Activated CD8-positive, alpha-beta memory T cell treated with anti-CD3 and anti-CD28 coated beads, Interleukin-2, amount 50 U/mL, for 24 hours (primary cell): ENCODE data around the gene FAM43B.
"Not testable (repeated sequence)": the region's sequence is repeated elsewhere in the genome, so short reads cannot be mapped to it uniquely, and the experiment has no call there.

Experiments used
- DNase-seq: peaks from one replicate; pipeline ENCODE4 v3.0.0-alpha.2; 2020; ENCODE audit errors: extremely low read depth

FAM43B gene, protein sequence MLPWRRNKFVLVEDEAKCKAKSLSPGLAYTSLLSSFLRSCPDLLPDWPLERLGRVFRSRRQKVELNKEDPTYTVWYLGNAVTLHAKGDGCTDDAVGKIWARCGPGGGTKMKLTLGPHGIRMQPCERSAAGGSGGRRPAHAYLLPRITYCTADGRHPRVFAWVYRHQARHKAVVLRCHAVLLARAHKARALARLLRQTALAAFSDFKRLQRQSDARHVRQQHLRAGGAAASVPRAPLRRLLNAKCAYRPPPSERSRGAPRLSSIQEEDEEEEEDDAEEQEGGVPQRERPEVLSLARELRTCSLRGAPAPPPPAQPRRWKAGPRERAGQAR

GRCh38 chr1:20551945-20552727, at the start of gene FAM43B:
FAM43B (plus strand) TSS chr1:20552573; CDS start chr1:20552974, 401 bp downstream.
- no peak for DNase-seq

DNA sequence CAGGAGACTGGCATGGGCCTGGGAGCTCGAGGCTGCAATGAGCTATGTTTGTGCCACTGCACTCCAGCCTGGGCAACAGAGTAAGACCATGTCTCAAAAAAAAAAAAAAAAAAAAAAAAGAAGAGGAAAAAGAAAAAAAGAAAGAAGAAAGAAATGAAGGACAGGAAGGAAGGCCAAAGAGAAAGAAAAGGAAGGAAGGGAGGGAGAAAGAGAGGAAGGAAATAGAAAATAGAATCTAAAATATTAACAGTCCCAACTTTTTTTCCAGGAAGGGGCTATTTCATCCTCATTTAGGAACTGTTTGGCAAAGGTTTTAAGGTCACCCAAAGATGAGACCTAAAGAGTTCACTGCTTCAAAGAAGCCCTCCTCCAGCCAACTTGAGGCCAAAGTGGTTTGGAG, 46.9 kb upstream of the FAM43B start:
- no peak for DNase-seq

- DNase-seq: no peak
Observed at GRCh38 chr1:20507248-20507563, 45.2 kb upstream of the FAM43B start.

DNA sequence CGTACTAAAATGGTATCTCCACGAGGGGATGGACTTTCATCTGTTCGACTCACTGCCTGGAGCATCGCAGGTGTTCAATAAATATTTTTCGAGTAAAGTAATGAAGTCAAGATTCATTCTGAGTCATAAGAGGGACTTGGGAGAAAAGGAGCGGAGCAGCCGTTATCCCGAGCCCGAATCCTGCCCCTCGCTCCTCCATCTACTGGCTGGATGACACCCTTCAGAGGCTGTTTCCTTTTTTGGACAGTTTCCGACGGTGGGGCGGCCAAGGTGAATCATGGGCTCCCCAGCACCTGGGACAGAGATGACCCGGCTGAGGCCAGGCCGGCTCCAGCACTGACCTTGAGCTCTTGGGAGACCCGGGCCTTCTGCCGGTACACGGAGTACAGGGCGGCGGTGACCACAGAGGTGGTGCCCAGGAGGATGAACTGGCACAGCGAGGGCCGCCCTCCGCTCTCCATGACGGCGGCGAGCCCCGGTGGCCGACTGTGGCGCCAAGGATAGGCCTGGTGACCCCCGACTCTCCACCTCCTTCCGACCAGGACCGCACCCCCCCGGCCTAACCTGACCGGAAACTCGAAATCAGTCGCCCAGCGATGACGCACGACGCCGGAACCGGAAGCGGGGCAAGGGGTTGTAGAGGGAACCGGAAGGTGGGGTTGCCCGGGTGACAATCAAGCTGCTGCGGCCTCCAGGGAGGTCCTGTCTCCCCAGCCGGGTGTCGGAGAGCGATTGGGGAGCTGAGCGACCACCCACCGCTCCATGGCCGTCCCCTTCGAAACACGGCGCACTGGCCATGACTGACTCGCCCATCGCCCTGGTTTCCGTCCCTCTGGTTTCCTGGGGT, 44.6 kb upstream of the FAM43B start, which contains the start of gene MUL1:
Gene MUL1 (minus strand): TSS at position 588 of the 847 bp plus-strand sequence. CDS start 127 bp downstream, at position 461.
- DNase-seq: peak; percentile 89

DNA sequence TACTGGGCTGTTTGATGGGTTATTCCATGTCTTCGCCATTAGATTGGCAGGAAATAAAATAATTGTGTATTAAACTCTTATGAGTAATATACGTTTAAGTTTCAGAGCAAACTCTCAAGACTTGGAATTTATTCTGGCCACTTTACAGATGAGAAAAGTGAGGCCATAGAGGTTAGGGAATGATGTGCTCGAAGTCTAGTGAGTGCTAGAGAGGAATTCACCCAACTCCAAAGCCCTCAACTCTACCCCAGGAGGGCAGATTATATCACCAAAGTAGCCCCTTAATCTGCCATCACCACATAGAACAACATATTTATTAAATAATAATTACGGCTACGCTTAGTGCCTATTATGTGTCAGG, 44.0 kb upstream of the FAM43B start:
- no peak for DNase-seq

DNA sequence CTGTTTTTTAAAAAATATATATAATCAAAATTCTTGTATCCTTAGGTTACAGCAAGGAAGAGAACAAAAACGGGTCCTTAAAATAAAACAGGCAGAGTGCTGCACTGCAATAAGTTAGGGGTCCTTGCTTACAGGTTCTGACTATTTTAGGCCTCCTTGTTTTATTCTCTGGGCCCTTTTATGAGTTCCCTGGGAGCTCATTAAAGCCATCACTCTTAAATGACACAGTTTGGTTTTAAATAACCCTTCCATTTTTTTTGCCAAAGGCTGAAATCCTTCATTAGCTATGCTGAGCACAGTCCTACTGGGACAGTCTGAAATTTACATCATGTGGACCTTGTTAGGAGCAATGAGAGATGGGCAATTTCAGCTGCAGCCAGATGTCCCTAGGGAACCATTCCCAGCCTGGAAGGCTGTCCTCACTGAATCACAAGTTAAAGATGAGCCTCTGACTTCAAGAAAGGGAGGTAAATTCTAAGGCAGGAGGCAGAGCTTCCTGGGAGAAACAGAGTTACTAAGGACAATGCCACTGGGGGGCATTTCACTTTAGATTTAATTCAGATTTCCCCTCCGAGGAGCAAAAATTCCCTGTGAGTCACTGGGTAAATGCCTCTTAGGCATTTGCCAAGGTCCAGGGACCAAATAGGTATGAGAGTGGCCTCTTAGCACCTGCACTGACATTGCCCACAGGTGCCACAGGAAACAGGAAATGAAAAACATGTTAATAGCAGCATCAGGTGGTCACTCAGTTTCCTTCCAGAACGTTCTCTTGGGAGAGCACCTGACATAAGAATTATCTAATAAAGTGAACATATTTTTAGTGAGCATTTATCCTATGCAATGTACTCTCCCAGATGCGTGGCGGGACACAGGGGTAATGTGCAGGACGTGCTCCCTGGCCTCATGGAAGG, 40.6 kb upstream of the FAM43B start:
- no peak for DNase-seq

DNA sequence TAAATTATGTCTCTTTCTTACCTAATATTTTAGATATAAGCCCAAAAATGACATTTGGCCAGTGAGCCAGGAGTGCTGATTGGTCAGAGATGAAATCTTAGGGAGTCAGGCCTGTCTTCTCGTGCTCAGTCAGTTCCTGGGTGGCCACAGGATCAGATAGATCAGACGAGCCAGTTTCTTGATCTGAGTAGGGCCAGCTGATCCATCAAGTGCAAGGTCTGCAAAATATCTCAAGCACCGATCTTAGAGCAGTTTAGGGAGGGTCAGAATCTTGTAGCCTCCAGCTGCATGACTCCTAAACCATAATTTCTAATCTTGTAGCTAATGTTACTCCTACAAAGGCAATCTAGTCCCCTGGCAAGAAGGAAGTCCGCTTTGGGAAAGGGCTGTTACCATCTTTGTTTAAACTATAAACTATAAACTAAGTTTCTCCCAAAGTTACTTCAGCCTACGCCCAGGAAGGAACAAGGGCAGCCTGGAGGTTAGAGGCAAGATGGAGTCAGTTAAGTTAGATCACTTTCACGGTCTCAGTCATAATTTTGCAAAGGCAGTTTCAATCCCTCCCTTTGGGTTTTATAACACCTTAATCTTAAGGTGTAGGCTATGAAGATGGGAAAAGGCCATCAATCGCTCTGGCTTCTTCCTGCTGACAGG, 32.6 kb upstream of the FAM43B start:
- not testable (repeated sequence) for DNase-seq

GRCh38 chr1:20521960-20522861, 30.2 kb upstream of the FAM43B start:
- peak; percentile 52 for DNase-seq

GRCh38 chr1:20526267-20526666, 26.1 kb upstream of the FAM43B start:
- DNase-seq: no peak

- DNase-seq: no peak
Observed at GRCh38 chr1:20528221-20528620, 24.2 kb upstream of the FAM43B start.

GRCh38 chr1:20530306-20530705, 22.1 kb upstream of the FAM43B start:
- DNase-seq: no peak

DNA sequence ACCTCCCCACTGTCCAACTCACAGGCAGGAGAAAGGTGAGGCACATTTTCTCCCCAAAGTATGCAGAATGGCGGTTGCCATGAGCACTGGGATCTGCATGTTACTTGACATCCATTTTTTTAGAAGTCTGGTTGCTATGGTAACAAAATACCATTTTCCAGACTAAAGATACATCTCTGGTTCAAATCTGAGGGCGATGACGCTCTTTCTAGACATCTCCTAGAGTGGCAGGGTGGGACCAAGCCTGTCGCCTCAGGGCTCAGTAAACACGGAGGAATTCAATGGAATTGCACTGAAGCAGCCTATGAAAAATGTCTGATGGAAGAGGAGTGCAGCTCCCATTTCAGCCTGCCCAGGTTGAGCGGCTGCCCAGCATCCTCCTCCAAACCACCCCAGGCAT, 21.5 kb upstream of the FAM43B start:
- DNase-seq: no peak

- DNase-seq: no peak
Observed at GRCh38 chr1:20533635-20534034, 18.7 kb upstream of the FAM43B start.

DNA sequence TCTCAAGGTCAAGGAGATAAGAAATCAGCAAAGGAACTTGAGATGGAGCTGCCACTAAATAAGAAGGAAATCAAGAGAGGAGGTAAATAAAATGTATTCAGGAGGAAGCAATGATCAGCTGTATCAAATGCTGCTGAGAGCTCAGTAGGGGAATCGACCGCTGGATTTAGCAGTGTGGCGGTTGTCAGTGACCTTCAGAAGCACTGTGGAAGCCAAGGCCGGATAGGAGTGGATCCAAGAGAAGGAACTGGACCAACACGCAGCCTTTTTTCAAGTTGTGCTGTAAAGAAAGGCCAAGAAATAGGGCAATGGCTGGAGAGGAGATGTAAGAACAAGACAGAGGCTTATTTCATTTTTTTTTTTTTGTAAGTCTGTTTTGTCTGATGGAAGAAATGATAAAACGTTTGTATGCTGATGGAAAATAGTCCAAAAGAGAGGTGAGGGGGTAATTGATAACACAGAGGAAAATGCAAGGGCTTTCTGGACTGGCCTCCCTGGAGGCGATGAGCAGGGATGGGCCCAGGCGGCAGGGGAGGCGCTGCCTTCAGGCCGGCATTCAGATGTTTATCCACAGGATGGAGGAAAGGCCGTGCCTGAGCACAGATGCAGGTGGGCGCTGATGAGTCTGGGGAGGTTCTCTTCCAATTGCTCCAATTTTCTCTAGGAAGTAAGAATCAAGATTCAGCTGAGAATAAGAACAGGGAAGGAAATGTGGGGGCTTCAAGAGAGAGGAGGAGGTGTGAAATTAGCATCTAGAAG, 17.5 kb upstream of the FAM43B start:
- no peak for DNase-seq

DNA sequence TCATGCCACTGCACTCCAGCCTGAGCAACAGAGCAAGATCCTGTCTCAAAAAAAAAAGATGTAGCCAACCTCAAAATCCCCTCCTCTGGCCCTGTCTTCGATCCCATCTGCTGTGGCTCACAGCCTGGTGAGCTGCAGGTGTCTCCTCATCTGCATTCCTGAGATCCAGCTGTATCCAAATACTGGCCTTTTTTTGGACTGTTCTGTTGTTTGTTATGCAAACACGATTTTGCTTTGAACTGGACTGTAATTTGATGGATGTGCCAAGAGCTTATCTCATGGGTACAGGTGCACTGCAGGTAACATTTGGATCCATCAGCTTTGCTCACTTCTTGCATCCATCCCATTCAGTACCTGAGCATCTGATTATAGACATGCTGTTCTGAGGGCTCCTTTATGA, 14.1 kb upstream of the FAM43B start:
- DNase-seq: no peak

DNA sequence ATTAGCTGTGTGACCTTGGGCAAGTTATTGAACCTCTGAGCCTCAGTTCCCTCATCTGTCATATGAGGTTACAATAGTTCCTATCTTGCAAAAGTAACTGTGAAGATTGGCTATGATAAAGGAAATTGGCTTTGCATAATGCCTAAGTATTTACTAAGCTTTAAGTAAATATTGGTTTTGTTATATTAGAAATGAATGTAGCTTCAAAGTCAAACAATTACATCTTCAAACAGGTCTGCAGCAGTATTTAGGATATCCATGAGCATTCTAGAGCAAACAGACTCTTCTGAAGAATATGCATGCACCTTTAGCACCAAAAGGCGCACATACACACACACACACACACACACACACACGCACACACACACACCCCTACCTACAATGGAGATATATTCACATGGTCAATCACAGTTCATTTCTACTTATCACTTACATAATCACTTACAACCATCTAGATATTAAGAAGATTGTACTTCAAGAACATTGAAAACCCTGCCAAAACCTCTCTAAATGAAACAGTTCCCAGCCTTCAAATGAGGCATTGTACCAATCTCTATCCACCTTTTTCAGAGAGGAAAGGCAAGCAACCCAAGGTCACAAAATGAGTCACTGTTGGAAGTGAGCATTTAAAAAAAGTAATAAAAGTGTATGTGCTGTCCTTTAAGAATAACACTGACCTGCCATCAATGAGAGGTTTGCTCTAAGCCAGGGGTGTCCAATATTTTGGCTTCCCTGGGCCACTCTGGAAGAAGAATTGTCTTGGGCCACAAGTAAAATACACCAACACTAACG, 13.4 kb upstream of the FAM43B start:
- no peak for DNase-seq

DNA sequence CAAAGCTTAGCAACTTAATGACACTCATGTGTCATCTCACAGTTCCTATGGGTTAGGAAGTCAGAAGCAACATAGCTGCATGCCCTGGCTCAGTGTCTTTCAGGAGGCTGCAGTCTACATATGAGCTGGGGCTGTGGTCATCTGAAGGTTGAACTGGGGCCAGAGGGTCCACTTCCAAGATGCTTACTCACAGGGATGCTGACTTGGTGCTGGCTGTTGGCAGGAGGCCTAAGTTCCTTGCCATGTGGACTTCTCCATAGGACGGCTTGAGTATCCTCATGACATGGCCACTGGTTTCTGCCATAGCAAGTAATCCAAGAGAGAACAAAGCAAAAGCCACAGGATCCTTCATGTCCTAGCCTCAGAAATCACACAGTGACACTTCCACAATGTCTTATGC, 12.1 kb upstream of the FAM43B start:
- no peak for DNase-seq

DNA sequence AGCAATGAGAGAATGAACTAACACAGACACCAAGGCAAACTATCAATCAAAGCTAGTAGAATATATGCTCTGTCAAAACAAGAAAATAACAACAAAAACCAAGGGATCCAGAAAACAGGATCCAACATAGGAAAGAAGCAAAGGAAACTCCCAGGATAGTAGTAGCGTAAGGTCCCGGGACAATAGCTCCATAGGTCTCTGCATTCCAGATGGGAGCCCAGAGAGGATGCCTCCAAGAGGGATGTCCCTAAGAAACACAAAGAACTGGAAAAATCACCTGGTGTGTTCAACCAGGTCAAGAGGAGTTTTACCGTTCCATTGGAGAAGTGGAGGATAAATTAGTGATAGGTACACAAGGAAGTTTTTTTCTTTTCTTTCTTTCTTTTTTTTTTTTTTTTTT, 5.7 kb upstream of the FAM43B start:
- DNase-seq: no peak
